Left colon (tissue), 2 donors: ENCODE results near the gene SMAD5. TPM values are rescaled to one million over a fixed set of nuclear protein-coding genes. Genes with fewer than 3 reads are reported as not detected.

Source experiments
- total RNA-seq, 2 donors: library from RNA; stranded (reverse); fragmentation: NEBNext Ultra II Directional; extraction: Animal tissue kit (Norgen Biotek cat#: 25700); gene quantifications; one replicate each; pipeline ENCODE4 v1.2.1, GENCODE V29; 2021
- donor health status: DM: no; HTN: no; CAD: no.
- donor health status: DM: yes; HTN: yes; CAD: no.

The SMAD5 gene
- total RNA-seq, 2 donors from 2014 or later = 45.6 to 46.8 TPM

Other genes starting within 250 kb of the SMAD5 start
- gene IL9, start 237.0 kb upstream of the SMAD5 start, total RNA-seq = not detected
- gene LECT2, start 177.9 kb upstream of the SMAD5 start, total RNA-seq = not detected
- 10 to 100 TPM; 21.0 to 50.3 TPM for gene TGFBI, start 103.9 kb upstream of the SMAD5 start, total RNA-seq
- gene SMIM32, start 60.3 kb downstream of the SMAD5 start, total RNA-seq = 10 to 100 TPM; 17.7 to 23.5 TPM
- under 1 TPM; 0.12 to 0.14 TPM for gene TRPC7, start 232.7 kb downstream of the SMAD5 start, total RNA-seq